NCI-H2107 (cell line): ENCODE measurements around the gene HAX1.
"Not testable (repeated sequence)": the region's sequence is repeated elsewhere in the genome, so short reads cannot be mapped to it uniquely, and the experiment has no call there.

Experiments
- DNase-seq: peaks from one replicate; lab custom pipeline; 2025; lab: John Stamatoyannopoulos, UW

The HAX1 gene

DNA sequence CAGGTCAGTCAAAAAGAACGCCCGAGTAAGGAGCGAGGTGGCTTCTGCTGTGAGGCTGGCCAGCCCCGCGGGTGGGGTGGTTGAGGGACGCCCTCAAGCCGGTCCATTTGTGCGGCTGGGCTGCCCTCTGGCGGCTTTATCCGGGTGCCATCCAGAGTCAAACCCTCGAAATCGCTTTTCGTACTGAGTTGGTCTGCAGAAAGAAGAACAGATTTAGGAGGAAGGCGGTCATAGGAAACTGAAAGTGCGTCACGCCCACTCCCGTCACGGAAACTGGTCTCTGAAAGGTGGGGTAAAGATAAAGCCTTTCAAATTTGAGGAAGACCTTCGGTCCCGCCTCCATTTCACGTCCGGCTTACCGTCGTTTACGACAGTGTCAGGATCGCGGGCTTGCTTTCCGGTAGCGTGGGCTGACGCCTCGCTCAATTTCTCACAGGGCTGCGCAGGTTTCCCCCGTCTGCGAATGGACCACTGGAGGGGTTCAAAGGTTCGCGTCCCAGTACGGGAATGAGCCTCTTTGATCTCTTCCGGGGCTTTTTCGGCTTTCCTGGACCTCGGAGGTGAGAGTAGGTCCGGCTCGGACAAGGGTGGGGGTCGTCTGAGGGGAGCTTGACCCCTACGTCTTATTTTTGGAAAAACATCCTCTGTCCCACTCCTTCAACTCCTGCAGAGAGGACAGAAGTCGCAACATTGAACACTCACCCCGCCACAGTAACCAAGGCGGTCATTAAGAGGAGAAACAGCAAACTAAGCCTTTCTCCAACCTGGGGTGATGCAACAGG is at the start of gene HAX1:
HAX1 (plus strand) TSS at position 413 of the 782 bp plus-strand sequence; CDS start at position 508, 95 bp downstream.
- DNase-seq: peak; percentile 79

DNA sequence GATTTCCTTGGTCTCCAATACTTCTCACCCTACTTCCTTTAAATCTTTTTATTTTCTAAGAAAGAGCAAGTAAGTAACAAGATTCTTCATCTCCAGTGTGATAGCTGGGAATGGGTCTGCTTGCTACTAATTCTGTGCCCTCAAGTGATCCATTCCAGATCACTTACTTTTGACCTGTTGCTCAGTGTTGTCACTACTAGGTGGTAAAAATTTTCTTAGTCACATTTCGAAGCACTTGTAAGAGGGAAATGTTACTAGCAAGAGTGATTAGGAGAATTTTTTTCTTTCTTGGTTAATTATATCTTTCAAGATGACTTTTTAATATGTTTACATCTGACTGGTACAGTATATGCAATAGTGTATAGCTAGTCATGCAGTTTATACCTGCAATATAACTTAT is 49.5 kb upstream of the HAX1 start:
- no peak for DNase-seq

DNA sequence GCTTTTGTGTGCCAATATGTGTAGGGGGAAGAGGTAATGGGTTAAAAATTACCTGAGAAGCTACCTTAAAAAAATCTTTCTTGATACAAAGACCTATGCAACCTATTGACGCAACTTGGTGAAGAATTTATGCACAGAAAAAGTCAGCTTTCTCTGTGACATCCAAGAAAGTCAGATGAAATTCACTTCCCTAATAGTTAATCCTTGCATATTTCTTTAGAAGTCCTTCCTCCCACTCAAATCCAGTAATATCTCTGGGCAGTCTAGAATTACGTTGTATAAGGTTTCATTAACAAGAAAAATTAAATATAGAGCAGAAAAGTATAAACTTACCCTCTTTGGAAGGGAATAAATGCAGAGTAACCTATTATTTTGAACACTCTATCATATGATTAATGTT is 48.8 kb upstream of the HAX1 start:
- DNase-seq: no peak

DNA sequence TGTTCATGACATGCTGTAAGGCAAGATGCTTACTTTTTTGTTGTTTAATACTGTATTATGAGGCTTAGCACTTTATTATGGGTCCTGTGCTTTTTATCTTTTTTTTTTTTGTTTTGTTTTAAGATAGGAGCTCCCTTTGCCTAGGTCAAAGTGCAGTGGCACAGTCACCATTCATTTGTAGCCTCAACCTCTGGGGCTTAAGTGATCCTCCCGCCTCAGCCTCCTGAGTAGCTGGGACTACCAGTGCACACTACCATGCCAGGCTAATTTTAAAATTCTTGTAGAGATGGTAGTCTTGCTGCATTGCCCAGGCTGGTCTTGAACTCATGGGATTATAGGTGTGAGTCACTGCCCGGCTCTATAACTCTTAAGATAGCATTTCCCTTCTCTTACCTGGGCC is 47.1 kb upstream of the HAX1 start:
- DNase-seq: no peak

DNA sequence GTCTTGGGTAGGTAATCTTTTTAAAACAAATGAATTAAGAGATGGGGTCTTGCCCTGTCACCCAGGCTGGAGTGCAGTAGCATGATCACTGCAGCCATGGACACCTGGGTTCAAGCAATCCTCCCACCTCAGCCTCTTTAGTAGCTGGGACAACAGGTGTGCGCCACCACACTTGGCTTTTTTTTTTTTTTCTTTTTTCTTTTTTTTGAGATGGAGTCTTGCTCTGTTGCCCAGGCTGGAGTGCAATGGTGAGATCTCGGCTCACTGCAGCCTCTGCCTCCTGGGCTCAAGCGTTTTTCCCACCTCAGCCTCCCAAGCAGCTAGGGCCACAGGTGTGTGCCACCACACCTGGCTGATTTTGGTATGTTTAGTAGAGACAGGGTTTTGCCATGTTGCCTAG is 41.3 kb upstream of the HAX1 start:
- not testable (repeated sequence) for DNase-seq

DNA sequence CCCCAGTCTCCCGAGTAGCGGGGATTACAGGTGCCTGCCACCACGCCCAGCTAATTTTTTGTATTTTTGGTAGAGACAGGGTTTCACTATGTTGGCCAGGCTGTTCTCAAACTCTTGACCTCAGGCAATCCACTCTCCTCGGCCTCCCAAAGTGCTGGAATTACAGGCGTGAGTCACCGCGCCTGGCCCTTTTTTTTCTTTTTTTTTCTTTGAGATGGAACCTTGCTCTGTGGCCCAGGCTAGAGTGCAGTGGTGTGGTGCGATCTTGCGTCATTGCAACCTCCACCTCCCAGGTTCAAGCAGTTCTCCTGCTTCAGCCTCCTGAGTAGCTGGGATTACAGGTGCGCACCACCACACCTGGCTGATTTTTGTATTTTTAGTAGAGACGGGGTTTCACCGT is 39.3 kb upstream of the HAX1 start:
- not testable (repeated sequence) for DNase-seq

DNA sequence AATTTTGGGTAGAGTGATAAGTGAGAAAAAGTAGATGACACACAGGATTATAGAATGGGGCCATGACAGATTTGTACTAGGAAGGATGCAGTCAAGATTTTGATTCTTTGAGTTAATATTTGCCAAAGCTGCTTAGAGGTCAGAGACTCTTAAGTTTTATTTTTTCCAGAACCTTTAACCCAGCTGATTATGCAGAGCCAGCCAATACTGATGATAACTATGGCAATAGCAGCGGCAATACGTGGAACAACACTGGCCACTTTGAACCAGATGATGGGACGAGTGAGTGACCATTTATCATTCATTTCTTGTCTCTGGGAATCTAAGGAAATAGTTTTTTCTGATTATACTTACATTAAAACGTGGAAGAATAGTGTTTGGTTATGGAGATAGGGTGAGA is 35.6 kb upstream of the HAX1 start:
- no peak for DNase-seq

DNA sequence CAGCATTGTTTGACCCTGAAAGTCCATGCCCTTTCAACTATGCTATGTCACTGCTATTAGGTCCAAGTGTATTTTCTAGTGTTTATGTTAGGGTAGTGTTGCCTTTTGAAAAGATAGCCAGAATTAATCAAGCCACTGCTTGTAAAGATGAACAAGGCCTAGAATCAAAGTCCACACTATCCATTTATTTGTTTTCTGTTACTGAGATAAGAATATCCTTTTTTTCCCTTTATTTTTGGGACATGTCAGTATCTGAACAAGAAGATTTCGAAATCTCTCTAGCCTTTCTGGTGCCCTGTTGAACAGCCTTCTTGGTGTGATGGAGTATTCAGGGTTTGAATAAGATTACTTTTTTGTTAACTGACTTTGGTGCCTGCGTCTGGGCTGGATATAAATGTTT is 35.0 kb upstream of the HAX1 start:
- no peak for DNase-seq

GRCh38 chr1:154237880-154238506 is 34.4 kb upstream of the HAX1 start:
- DNase-seq: no peak

DNA sequence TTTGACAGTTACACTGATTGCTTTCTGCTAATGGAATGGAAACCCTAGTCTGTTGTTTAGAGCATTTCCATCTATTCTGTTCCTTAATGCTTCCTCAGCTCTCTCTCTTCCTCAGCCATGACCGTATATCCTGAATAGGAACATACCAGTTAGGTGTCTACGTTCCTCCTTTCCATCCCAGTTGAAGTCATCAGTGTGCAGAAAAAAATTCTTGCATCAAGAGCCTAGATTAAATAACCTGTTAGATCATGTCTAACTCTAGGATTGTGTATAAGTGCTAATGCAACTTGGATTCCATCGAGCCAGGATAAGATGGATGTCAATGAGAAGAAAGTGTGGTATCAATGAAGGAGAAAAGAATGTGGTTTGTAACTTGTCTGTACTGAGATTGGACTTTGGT is 32.9 kb upstream of the HAX1 start:
- DNase-seq: no peak

GRCh38 chr1:154240294-154240833 is 32.1 kb upstream of the HAX1 start:
- no peak for DNase-seq

DNA sequence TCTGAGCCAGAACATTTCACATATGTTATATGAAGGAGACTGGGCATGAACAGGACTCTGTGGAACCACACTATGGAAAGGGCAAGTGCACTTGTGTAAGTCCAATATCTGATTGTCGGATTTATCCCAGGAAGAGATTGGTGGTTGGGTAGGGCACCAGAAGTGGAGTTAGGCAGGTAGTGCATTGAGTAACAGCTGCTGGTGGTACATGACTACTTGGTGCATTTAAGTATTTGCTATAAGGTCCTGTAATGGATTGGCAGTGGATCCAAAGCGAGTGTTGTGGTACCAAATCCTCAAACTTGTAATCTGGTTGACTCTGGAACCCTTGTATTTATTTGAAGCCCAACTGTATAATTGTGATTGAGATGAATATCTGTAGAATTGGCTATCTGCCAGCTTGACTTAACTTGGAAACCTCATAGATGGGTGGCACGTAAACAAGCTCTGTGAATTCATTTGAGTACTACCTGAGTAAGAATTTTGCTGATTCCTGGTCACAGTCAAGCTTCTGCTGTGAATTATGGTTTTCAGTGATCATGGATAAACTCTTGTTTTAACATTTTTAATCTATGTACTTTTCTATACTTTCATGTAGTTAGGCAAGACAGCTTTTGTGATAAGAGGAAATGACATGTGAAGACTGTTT is 30.6 kb upstream of the HAX1 start:
- DNase-seq: no peak

DNA sequence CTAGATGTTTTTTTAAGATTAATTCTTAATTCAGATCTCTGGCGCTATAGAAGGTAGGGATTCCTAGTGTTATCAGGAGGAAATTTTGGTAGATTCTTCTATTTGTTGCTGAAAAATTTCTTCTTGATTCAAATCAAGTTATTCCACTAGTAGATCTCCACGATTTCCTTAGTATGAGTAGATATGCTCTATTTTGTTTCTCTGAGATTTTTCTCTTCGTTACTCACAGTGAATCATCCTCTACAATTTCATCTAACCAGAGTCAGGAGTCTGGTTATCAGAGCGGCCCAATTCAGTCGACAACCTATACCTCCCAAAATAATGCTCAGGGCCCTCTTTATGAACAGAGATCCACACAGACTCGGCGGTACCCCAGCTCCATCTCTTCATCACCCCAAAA is 18.8 kb upstream of the HAX1 start:
- no peak for DNase-seq

- DNase-seq: no peak
Observed at GRCh38 chr1:154256686-154257085, 15.7 kb upstream of the HAX1 start.

DNA sequence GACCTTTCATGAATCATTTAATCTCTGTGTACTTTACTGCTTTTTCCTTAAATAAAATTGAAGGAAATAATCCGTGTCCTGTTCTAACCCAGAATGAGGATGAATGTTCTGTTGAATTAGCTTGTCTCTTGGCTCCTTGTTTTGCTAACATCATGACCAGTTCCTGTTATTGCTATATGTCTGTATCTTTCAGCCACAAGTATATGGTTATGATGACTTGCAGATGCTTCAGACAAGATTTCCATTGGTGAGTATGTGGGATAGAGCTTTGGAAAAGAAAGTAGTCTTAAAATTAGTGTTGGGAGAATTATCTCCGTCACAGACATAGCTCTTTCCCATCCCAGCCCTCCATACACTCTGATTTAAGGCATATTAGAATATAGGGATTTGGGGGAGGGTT is 13.6 kb upstream of the HAX1 start:
- no peak for DNase-seq

- no peak for DNase-seq
Observed at GRCh38 chr1:154260127-154260526, 12.3 kb upstream of the HAX1 start.

DNA sequence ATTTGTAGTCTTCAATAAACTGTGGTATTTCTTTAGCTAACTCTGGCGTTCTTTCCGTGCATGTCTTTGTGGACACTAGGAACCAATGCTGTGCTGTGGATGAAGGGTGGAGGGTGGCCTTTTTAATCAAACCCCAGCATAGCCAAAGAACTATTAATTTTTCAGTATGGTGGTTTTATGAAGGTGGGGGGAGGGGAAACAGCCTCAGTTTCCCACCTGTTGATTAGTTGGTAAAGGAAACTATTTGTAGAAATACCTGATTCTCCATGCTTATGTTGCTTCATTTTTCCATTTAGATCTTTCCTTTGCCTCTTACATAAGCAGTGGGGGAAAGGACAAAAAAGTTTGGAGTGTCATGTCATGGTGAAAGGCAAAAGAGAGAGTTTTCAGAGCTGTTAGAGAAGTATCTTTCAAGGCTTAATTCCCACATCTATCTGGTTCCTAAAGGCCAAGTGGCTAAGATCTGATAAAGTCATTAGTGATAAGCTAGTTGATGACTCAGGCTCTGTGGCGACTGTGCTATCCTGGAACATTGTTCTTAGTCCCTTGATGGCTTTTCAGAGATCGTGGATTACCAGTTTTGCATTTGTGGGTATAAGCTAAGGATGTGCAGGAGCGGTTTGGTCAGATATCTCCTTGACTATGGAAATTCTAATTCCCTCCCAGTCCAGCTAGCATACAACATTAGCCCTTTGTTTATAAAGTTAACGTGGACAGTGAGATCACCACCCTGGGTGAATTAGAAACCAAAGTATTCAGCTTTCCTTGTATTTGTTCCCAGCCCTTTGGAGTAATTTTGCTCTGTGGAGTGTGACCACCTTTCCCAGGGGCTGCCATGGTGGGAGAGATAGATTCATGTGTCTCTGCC is 8.7 kb upstream of the HAX1 start:
- DNase-seq: no peak

DNA sequence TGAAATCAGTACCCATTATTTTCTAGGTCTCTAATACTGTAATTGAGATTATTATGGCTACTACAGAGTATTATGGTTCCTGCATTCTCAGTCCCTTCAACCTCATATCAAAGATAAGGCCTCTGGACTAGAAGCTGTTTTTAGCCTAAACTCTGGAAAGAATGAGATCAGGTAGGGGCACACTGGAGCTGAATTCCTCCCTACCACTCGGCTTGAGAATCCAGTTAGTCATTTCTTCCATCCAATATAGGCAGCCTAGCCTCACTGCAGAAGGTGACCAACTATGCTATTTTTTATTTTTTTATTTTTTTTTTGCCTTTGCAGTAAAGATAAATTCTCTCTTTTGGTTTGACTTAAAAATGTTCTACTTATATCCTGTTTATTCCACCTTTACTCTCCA is 8.0 kb upstream of the HAX1 start:
- DNase-seq: no peak

GRCh38 chr1:154265586-154265985 is 6.8 kb upstream of the HAX1 start:
- DNase-seq: no peak

DNA sequence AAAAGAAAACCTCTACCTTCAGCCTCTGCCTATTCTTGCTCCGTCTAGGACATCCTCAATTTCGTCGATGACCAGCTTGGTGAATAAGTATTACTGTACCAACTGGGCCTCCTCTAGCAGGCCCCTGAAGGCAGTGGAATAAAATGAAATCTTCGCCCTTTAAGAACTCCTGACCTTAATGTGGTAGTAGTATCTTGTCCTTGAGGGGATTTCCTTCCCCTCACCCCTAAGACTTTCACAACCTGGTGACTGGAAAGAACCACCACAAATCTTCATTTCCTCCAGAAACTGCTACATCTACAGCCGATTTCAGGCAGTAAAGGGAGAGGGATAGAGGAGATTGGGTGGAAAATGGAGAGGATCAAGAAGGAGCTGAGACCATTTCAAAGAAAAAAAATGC is 1.6 kb upstream of the HAX1 start:
- DNase-seq: no peak

DNA sequence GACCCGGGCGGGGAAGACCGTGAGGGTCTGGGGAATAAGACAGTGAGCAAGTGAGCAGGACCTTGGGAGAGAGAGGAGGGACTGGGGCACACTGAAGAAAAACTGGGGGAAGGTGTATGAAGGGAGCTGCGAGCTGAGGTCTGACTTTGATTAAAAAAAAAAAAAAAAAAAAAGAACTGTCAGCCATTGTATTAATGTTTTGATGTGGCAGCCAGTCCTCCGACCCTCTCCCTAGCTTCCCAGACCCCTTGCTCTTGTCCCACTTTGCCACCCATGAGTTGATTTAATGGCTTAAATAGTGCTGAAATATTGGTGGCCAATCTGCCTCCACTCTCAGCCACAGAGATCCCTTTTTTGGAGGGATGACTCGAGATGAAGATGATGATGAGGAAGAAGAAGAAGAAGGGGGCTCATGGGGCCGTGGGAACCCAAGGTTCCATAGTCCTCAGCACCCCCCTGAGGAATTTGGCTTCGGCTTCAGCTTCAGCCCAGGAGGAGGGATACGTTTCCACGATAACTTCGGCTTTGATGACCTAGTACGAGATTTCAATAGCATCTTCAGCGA is 652 bp downstream of the HAX1 start:
- no peak for DNase-seq

DNA sequence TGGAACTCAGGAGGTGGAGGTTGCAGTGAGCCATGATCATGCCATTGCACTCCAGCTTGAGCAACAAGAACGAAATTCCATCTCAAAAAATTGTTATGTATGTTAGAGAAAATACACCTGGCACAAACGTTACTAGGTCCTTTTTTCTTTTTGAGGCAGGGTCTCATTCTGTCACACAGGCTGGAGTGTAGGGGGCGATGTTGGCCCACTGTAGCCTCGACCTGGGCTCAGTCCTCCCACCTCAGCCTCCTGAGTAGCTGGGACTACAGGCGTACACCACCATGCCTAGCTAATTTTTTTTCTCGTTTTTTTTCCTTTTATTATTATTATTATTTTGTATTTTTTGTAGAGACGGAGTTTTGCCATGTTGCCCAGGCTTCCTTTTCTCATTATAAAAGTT is 4.4 kb downstream of the HAX1 start:
- DNase-seq: no peak
